PC-3 (cell line): ENCODE data around the gene FEM1C. TPM values are rescaled to one million over a fixed set of nuclear protein-coding genes. Genes with fewer than 3 reads are reported as not detected.

Experiments used
- ATAC-seq: fragments of 200-7000 bp; cut with Tn5 transposase; 2 replicates; pipeline ENCODE4 v1.9.1; 2020; ENCODE audit warnings: mild to moderate bottlenecking, moderate library complexity
- BruUV-seq: library from RNA; stranded (reverse); fragments of 400-500 nt; replicated peaks from 2 replicates; lab custom pipeline; 2021; lab: Mats Ljungman, UMichigan
- CTCF ChIA-PET: fragments of 300-600 bp; sonication (Branson Sonifier 250); formaldehyde crosslinking; loops from one replicate; lab custom pipeline; 2022; ENCODE audit warnings: antibody characterized with exemption; lab: Charles Lee
- POLR2A ChIA-PET: fragments of 300-600 bp; sonication (Branson Sonifier 250); formaldehyde crosslinking; loops from one replicate; lab custom pipeline; 2022; ENCODE audit warnings: antibody characterized with exemption; ENCODE audit not compliant: unreplicated experiment; lab: Charles Lee
- DNase-seq: peaks from one replicate; pipeline ENCODE4 v3.0.0-alpha.2; 2015
- H2AFZ ChIP-seq: fragments of 300-600 bp; sonication (generic); 2 replicates; pipeline ENCODE4 v1.6.0; 2016; ENCODE audit warnings: antibody characterized with exemption, low read length
- H3F3A ChIP-seq: fragments of 300-600 bp; sonication (generic); one replicate; pipeline ENCODE4 v1.6.0; 2017; ENCODE audit warnings: antibody characterized with exemption, low read length, control low read depth, mild to moderate bottlenecking; ENCODE audit not compliant: unreplicated experiment
- H3K27ac ChIP-seq: fragments of 300-600 bp; sonication (generic); 2 replicates; pipeline ENCODE4 v1.5.1; 2016; ENCODE audit warnings: mild to moderate bottlenecking, low read length
- H3K27me3 ChIP-seq: fragments of 300-600 bp; sonication (generic); 2 replicates; pipeline ENCODE4 v1.6.1; 2016; ENCODE audit warnings: low read length, mixed read lengths
- H3K36me3 ChIP-seq: fragments of 300-600 bp; sonication (generic); 2 replicates; pipeline ENCODE4 v1.6.1; 2016; ENCODE audit warnings: low read depth, mixed run types, low read length, mixed read lengths
- H3K4me1 ChIP-seq: fragments of 300-600 bp; sonication (generic); 2 replicates; pipeline ENCODE4 v1.5.1; 2016; ENCODE audit warnings: low read length; ENCODE audit not compliant: insufficient read depth
- H3K4me2 ChIP-seq: fragments of 300-600 bp; sonication (generic); 2 replicates; pipeline ENCODE4 v1.6.0; 2016; ENCODE audit warnings: low read length
- H3K4me3 ChIP-seq: fragments of 300-600 bp; sonication (generic); 2 replicates; pipeline ENCODE4 v1.5.1; 2016; ENCODE audit warnings: mild to moderate bottlenecking, low read length, mixed read lengths
- H3K79me2 ChIP-seq: fragments of 300-600 bp; sonication (generic); 2 replicates; pipeline ENCODE4 v1.6.1; 2017; ENCODE audit warnings: low read length, mixed read lengths
- H3K9ac ChIP-seq: fragments of 300-600 bp; sonication (generic); 2 replicates; pipeline ENCODE4 v1.6.0; 2016; ENCODE audit warnings: mild to moderate bottlenecking, low read length
- H3K9me2 ChIP-seq: fragments of 300-600 bp; sonication (generic); replicated peaks from 2 replicates; pipeline ENCODE4 v1.6.1; 2016; ENCODE audit warnings: mixed run types, low read length, mixed read lengths
- H3K9me3 ChIP-seq: fragments of 300-600 bp; sonication (generic); 2 replicates; pipeline ENCODE4 v1.6.1; 2016; ENCODE audit warnings: low read length, mixed read lengths
- H4K20me1 ChIP-seq: fragments of 300-600 bp; sonication (generic); 2 replicates; pipeline ENCODE4 v1.6.1; 2016; ENCODE audit warnings: low read length, mixed read lengths
- EZH2 ChIP-seq: fragments of 300-600 bp; sonication (generic); IDR thresholded peaks from one replicate; pipeline ENCODE4 v1.6.1; 2017; ENCODE audit warnings: antibody characterized with exemption, mild to moderate bottlenecking, low read length; ENCODE audit not compliant: unreplicated experiment
- EZH2phosphoT487 ChIP-seq: fragments of 300-600 bp; sonication (generic); IDR thresholded peaks from 2 replicates; pipeline ENCODE4 v1.6.1; 2018; ENCODE audit warnings: mild to moderate bottlenecking, antibody characterized with exemption, low read length, borderline replicate concordance
- intact Hi-C: fragments of 100-400 bp; cut with micrococcal nuclease; formaldehyde crosslinking; loops from 2 replicates; pipeline ENCODE4 v1.9.0; 2023
- total RNA-seq: library from RNA; depleted of rRNA; stranded (reverse); fragments of >200 nt; gene quantifications from 2 replicates; pipeline ENCODE4 v1.2.3, GENCODE V29; 2014
- TF ChIP-seq, protein P1 (sequence below): fragments of 300-600 bp; sonication (generic); conservative IDR thresholded peaks from 2 replicates; pipeline ENCODE4 v1.5.1; 2017; ENCODE audit warnings: antibody characterized with exemption, low read depth, mild to moderate bottlenecking, low read length

The FEM1C gene
- total RNA-seq, 1 experiment from 2014 or later, result 8.4 TPM

DNA sequence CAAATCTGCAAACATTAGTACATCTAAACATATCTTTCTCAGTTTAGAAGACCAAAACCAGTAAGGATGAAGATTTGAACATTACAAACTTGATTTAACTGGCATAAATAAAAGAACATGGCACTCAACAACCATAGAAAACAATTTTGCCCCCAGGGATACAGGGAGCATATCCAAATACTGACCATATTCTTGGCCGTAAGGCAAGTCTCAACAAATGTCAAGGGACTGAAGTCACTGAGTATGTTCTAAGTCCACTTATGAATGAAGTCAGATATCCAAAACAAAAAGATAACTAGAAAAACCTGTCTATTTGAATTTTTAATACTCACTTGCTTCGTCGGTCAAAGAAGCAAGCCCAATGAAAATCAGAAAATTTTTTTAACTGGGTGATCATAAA lies 14.1 kb downstream of the FEM1C start:
- Histone ChIP-seq H3K4me2 (no peak overlapping the region), H3K36me3 (peaks cover 31% of the 10 kb centered on the region; the same call in 1 of the 2 replicates), H3K9ac (no peak overlapping the region), H3F3A (no peaks in the 10 kb centered on the region), H3K4me3 (no peak overlapping the region), H3K4me1 (peaks cover 55% of the 10 kb centered on the region), H3K9me3 (no peaks in the 10 kb centered on the region), H3K27ac (no peak overlapping the region), H4K20me1 (peaks cover 46% of the 10 kb centered on the region), H3K27me3 (no peaks in the 10 kb centered on the region), H2AFZ (no peak overlapping the region), H3K79me2 (peaks cover 98% of the 10 kb centered on the region), H3K9me2 (no peaks in the 10 kb centered on the region)
- CTCF ChIA-PET, result no interaction called here
- ATAC-seq (no peak), DNase-seq (no peak)
- intact Hi-C loops, result no loop called here
- POLR2A ChIA-PET, result no interaction called here
- BruUV-seq, result no TSS peak
- no peak for TF ChIP-seq EZH2
- TF ChIP-seq, protein P1, sequence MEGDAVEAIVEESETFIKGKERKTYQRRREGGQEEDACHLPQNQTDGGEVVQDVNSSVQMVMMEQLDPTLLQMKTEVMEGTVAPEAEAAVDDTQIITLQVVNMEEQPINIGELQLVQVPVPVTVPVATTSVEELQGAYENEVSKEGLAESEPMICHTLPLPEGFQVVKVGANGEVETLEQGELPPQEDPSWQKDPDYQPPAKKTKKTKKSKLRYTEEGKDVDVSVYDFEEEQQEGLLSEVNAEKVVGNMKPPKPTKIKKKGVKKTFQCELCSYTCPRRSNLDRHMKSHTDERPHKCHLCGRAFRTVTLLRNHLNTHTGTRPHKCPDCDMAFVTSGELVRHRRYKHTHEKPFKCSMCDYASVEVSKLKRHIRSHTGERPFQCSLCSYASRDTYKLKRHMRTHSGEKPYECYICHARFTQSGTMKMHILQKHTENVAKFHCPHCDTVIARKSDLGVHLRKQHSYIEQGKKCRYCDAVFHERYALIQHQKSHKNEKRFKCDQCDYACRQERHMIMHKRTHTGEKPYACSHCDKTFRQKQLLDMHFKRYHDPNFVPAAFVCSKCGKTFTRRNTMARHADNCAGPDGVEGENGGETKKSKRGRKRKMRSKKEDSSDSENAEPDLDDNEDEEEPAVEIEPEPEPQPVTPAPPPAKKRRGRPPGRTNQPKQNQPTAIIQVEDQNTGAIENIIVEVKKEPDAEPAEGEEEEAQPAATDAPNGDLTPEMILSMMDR, result no peak

DNA sequence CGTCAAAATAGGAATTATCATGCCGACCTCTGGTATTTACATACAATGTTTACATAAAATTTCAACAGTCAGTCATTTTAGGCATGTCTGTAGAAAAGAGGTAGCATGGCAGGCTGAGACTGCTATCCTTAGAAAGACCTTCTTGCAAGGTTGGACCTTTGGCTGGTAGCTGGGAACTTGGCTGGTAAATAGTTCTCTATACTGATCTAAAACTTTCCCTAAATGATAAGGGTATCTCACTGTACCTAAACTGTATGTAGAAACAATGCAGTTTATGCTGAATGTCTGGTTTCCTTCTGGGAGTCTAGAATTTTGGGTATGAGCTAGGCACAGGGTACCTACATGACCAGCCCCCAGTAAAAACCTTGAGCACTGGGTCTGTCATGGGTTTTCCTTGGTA lies 18.0 kb downstream of the FEM1C start:
- CTCF ChIA-PET, result no interaction called here
- Histone ChIP-seq H2AFZ (no peak overlapping the region), H3K27ac (no peak overlapping the region), H3K9me2 (no peaks in the 10 kb centered on the region), H3K36me3 (peaks cover 30% of the 10 kb centered on the region), H3K4me2 (no peak overlapping the region), H3K9ac (no peak overlapping the region), H3F3A (peaks cover 8% of the 10 kb centered on the region), H3K4me1 (peaks cover 54% of the 10 kb centered on the region), H3K79me2 (peaks cover 86% of the 10 kb centered on the region), H3K27me3 (no peaks in the 10 kb centered on the region), H4K20me1 (peaks cover 31% of the 10 kb centered on the region), H3K4me3 (no peak overlapping the region), H3K9me3 (no peaks in the 10 kb centered on the region)
- BruUV-seq, result no TSS peak
- intact Hi-C loops, result no loop called here
- POLR2A ChIA-PET, result no interaction called here
- ATAC-seq (no peak), DNase-seq (no peak)
- TF ChIP-seq, protein P1, result no peak
- no peak for TF ChIP-seq EZH2phosphoT487
- TF ChIP-seq EZH2, result no peak

DNA sequence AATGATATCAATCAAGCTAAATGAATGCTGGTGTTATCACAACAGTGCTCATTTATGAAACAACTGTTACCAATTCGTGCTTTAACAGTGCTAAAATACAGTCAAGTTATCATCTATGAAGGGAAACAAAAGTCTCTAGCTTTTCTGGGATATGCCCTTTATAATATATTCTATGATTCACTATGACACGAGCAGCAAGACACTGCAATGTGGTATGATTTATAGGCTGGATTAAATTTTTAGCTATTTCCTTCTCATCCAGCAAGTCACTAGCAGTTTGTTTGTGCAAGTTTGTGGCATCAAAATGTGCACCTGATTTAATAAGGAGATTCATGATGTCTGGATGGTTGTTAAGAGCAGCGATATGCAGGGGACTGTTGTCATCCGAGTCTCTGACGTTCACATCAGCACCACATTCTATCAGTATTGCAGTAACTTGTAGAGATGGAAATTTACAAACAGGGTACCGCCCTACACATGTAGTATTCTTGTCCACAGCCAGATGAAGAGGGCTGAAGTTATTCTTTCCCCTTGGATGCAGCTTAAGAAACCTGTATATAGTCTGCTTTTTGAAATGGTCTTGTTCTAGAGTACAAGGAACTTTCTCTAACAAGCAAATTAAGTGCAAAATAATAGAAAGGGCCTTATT lies 20.3 kb downstream of the FEM1C start:
- Histone ChIP-seq H3K79me2 (peaks cover 75% of the 10 kb centered on the region), H4K20me1 (peaks cover 20% of the 10 kb centered on the region), H3K4me3 (peak overlapping the region; percentile 15; the same call in 1 of the 2 replicates), H3K9me2 (no peaks in the 10 kb centered on the region), H3K27me3 (no peaks in the 10 kb centered on the region), H3K4me1 (peaks cover 40% of the 10 kb centered on the region), H2AFZ (no peak overlapping the region), H3K9me3 (no peaks in the 10 kb centered on the region), H3K27ac (peak overlapping the region; percentile 61), H3K4me2 (peak overlapping the region; percentile 55), H3K9ac (no peak overlapping the region), H3F3A (peaks cover 8% of the 10 kb centered on the region), H3K36me3 (peaks cover 28% of the 10 kb centered on the region)
- ChIA-PET CTCF (no interaction called here), POLR2A (interaction anchor here (0.6 kb wide), 1 partner anchor 13 kb away, joined by 3 read pairs; no protein-coding TSS in a partner anchor)
- no TSS peak for BruUV-seq
- peak; percentile 71 for DNase-seq
- ATAC-seq, result peak; percentile 94
- intact Hi-C loops, result no loop called here
- TF ChIP-seq EZH2 (no peak), EZH2phosphoT487 (no peak)
- TF ChIP-seq, protein P1, result no peak
